GM19351 (cell line): Measurements from ENCODE around the gene ADGRG2.

ENCODE experiments used
- ATAC-seq: cut with Tn5 transposase; IDR thresholded peaks from one replicate; pipeline ENCODE4 v1.9.1; 2021; ENCODE audit warnings: mild to moderate bottlenecking, moderate library complexity; ENCODE audit not compliant: unreplicated experiment

ADGRG2 gene, protein sequence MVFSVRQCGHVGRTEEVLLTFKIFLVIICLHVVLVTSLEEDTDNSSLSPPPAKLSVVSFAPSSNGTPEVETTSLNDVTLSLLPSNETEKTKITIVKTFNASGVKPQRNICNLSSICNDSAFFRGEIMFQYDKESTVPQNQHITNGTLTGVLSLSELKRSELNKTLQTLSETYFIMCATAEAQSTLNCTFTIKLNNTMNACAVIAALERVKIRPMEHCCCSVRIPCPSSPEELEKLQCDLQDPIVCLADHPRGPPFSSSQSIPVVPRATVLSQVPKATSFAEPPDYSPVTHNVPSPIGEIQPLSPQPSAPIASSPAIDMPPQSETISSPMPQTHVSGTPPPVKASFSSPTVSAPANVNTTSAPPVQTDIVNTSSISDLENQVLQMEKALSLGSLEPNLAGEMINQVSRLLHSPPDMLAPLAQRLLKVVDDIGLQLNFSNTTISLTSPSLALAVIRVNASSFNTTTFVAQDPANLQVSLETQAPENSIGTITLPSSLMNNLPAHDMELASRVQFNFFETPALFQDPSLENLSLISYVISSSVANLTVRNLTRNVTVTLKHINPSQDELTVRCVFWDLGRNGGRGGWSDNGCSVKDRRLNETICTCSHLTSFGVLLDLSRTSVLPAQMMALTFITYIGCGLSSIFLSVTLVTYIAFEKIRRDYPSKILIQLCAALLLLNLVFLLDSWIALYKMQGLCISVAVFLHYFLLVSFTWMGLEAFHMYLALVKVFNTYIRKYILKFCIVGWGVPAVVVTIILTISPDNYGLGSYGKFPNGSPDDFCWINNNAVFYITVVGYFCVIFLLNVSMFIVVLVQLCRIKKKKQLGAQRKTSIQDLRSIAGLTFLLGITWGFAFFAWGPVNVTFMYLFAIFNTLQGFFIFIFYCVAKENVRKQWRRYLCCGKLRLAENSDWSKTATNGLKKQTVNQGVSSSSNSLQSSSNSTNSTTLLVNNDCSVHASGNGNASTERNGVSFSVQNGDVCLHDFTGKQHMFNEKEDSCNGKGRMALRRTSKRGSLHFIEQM

GRCh38 chrX:19121898-19122640 is at the start of gene ADGRG2:
ADGRG2 (minus strand) TSS chrX:19122468; CDS start chrX:19068834, 53,634 bp downstream.
- no peak for ATAC-seq

DNA sequence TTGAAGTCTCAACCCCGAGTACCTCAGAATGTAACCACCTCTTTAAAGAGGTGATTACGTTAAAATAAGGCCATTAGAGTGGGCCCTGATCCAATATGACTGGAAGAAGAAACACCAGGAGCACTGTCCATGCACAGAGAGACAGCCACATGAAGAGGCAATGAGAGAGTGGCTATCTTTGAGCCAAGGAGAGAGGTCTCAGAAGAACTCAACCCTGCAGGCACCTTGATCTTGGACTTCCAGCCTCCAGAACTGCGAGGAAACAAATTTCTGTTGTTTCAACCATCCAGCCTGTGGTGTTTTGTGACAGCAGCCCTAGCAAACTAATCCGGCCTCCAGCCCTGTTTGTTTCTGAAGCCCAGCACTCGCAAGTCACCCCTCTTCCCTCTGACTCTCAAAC is 46.3 kb upstream of the ADGRG2 start:
- no peak for ATAC-seq

DNA sequence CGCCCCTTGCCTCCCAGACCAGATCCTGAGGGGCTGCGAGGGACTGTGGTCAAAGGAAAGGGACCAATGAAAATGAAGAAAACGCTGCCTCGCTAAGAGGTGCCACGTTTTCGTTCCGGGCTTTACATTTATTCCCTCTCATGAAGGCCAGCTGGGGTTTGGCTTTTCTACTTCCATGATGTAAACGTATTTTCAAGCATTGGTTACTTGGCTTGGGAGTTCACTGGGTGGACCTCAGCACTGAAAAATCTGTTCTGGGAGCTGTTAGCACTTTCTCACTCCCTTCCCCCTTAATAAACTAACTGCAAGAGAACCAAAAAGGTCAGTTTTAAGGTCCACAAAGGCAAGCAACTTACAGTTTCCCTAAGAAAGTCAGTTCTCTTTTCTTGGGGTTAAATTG is 40.6 kb upstream of the ADGRG2 start:
- no peak for ATAC-seq

DNA sequence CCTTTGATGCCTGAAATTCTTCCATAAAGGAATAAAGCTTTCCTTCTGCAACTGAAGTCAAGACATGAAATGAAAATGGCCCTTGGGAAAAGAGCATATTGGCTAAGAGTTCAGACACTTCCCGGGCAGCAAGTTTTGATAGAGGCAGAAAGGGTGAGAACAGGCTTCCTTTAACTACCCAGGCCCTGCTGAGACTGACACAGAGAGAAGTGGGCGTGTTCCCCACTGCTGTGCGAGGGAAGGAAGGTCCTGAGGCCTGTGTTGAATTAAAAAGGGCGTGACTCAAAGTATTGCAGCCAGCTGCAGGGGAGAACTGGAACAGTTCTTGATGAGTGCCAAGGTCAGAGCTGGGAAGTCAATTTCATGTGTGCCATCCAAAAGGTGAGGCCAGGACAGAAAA is 33.9 kb upstream of the ADGRG2 start:
- no peak for ATAC-seq

GRCh38 chrX:19152762-19153161 is 30.5 kb upstream of the ADGRG2 start:
- ATAC-seq = no peak

- ATAC-seq = no peak
Observed at GRCh38 chrX:19137067-19137466, 14.8 kb upstream of the ADGRG2 start.

- ATAC-seq = no peak
Observed at GRCh38 chrX:19133784-19134183, 11.5 kb upstream of the ADGRG2 start.

GRCh38 chrX:19133231-19133630 is 11.0 kb upstream of the ADGRG2 start:
- ATAC-seq = no peak

- no peak for ATAC-seq
Observed at GRCh38 chrX:19130628-19131027, 8.4 kb upstream of the ADGRG2 start.

DNA sequence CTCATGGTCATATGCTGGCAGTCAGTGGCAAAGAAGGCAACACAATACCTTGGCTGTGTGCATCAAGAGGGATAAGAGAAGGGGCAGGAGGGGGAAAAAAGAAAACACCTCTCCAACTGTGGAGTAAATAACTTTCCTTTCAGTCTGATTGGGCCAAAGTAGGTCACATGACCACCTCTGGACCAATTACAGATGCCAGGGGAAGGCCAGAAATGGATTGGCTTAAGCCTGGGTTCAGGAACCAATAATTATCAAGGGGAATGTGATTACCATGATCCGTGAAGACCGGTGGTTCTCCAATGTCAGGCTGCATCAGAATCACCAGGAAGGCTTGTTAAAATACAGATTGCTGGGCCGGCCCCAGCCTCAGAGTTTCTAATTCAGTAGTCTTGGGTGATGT is 7.4 kb upstream of the ADGRG2 start:
- ATAC-seq = no peak

- ATAC-seq = no peak
Observed at GRCh38 chrX:19127649-19128168, 5.4 kb upstream of the ADGRG2 start.

DNA sequence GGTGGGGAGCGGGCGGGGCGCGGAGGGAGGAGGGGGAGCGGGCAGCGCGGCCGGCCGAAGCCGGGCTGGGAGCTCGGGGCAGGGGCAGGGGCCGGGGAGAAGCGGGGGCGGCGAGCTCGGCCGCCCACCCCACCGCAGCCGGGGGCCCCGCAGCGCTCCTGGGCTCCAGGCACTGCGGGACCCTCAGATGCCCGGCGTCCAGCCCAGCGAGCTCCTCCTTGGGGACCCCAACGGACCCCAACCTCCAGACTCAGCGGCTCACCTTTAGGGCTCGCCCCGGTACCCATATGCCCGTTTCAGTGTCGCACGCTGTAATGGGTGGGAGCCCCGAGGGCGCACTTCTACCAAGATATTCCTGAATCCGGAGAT is 357 bp upstream of the ADGRG2 start:
- ATAC-seq = no peak

DNA sequence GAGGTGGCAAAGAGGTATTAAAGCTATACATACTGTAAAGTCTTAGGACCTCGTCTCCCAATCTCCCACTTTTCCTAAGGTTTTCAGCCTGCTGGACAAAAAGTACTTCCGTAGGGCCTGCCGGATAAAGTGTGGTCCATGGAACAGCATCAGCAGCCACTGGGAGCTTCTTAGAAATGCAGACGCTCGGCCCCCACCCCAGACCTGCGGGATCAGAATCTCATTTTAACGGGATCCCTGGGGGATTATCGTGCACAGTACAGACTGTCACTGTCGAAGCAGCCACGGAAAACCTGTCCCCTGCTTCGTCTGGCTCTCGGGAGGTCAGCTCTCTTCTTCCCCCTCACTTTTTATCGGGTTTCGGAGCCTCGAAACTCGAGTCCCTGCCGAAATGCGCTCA is 802 bp downstream of the ADGRG2 start:
- ATAC-seq = no peak

DNA sequence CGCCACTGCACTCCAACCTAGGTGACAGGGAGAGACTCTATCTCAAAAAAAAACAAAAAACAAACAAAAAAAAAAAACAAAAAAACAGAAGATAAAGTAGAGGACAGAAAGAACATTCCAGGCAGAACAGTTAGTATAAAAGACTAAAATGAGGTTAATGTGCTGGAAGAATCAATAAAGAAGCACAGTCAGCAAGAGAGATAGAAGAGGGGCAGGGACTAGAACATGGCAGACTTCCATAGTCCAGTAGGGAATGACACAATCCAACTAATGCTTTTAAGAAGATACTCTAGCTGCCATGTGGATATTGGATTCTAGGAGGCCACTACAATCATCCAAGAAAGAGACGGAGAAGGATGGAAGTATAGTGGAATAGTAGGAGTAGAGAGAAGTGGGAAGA is 11.6 kb downstream of the ADGRG2 start:
- no peak for ATAC-seq

DNA sequence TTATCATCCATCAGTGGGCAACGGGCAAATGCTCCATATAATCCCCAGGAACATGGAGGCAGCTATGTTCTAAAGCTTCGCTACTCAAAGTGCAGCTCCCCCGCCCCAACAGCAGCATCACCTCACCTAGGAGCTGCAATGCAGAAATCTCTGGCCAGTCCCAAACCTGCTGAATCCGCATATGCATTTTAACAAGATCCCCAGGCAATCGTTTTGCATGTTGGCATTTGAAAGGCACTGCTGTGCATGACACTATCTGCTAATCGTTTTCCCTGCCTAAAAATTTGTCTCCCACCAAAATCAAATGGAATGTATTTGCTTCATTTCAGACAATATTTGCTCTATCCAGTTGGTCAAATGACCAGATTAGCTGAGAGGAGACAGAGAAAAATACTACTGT is 15.2 kb downstream of the ADGRG2 start:
- no peak for ATAC-seq

DNA sequence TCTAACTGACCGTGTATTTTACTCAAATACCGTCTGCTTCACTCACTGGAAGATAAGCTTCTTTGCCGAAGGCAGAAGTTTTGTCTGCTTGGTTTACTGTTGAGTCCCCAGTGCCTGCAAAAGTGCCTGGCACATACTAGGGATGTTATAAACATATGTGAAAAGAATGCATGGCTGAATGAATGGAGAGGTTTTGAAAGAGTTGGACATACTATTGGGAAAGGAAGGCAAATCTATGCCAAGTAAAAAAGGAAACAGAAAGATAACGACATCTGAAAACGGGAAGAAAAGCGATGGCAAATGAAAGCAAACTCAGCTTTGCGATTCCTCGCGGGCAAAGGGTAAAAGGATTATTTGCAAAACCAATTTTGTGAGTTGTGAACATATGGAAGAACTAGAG is 21.7 kb downstream of the ADGRG2 start:
- no peak for ATAC-seq

DNA sequence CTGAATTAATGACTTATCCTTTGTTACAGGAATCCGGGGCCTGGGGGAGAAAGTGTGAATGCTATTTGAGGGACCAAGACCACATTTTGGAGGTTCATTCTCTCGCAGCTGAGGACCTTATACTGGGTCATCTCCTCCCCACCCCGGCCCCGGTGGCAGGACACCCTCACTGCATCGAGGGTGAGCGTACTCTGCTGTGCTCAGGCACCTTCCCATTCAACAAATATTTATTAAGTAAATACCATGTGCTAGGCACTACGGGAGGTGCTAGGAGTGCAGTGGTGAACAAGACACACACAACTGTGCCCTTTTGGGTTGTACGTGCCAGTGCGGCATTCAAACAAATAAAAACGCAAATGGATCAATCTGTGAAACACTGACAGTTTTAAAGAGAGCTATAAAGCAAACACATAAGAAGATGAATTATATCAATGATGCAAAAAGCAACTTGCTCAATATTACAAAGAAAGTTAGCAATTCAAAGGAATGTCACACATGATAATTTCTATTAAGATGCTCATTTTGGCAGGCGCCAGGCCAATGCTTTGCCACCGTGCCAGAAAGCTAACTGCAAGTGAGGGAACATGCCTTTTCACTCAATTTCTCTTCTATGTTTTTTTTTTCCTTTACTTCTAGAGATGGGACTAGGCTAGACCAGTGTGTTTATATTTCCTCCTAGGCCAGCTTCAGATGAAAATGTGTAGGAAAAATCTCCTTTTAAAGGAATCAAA is 24.6 kb downstream of the ADGRG2 start:
- ATAC-seq = no peak

- ATAC-seq = no peak
Observed at GRCh38 chrX:19096586-19096985, 25.7 kb downstream of the ADGRG2 start.

DNA sequence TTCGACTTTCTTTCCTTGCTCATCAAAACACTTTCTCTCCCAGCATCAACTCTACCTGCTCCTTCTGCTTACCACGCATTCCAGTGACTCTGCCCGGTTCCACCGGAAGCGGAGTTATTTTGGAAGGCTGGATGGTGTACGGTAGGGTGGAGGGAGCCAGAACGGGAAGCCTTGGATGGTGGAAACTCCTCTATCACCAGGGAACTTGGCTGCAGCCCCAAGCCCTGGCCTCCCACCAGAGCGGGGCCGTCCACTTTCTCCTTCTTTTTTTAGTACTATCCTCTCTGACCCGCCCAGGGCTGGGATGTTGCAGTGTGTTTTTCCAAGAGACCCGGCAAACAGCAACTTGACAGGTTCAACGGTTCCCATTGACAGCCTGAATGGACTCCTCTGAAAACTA is 27.6 kb downstream of the ADGRG2 start:
- ATAC-seq = no peak

DNA sequence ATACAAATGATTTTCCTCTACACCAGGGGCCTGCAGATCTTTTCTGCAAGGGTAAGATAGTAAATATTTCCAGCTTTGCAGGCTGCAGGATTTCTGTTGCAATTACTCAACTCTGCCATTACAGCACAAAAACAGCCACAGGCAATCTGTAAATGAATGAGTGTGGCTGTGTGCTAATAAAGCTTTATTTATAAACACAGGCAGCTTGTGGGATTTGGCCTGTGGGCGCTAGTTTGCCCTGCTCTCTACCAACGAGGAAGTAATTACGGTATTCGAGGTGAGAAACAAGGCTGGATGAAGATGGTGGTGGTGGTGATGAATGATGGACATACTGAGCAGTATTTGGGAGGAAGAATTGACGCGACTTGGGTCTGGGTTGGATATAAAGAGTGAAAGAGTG is 30.7 kb downstream of the ADGRG2 start:
- no peak for ATAC-seq
